K562 (cell line): Measurements from ENCODE around the gene BAD. TPM values are rescaled to one million over a fixed set of nuclear protein-coding genes. Genes with fewer than 3 reads are reported as not detected.

Experiments
- ARNT ChIP-seq, 2 experiments: fragments of 450-650 bp; IDR thresholded peaks; 2 replicates each; pipeline ENCODE4 v1.6.1; 2016; ENCODE audit warnings: mild to moderate bottlenecking in 1 of 2
- CEBPG ChIP-seq, 3 experiments: fragments of 200-800 bp in 1 of 3; sonication (Bioruptor generic) in 1 of 3; sonication (generic) in 1 of 3; formaldehyde crosslinking in 1 of 3; IDR thresholded peaks in 2 of 3; conservative IDR thresholded peaks in 1 of 3; 2 replicates each; pipeline versions ENCODE4 v1.6.1 to v1.8.0; 2016 to 2022; ENCODE audit warnings: missing compliant biosample characterization in 2 of 3, missing genetic modification characterization in 2 of 3, mild to moderate bottlenecking in 1 of 3, missing genetic modification reagents in 1 of 3
- COPS2 ChIP-seq: fragments of 450-650 bp; conservative IDR thresholded peaks from 2 replicates; pipeline ENCODE4 v1.6.1; 2016; ENCODE audit warnings: mild to moderate bottlenecking, moderate library complexity
- CSDE1 ChIP-seq, 2 experiments: fragments of 450-650 bp; IDR thresholded peaks; 2 replicates each; pipeline ENCODE4 v1.6.1; 2016; ENCODE audit warnings: mild to moderate bottlenecking in 1 of 2
- DDX20 ChIP-seq: fragments of 450-650 bp; IDR thresholded peaks from 2 replicates; pipeline ENCODE4 v1.6.1; 2016; ENCODE audit warnings: missing genetic modification characterization, low read depth, mild to moderate bottlenecking, missing compliant biosample characterization, moderate library complexity
- FOXA1 ChIP-seq: fragments of 450-650 bp; IDR thresholded peaks from 2 replicates; pipeline ENCODE4 v1.6.1; 2016; ENCODE audit warnings: mild to moderate bottlenecking, borderline replicate concordance
- GATAD2B ChIP-seq: fragments of 450-650 bp; IDR thresholded peaks from 2 replicates; pipeline ENCODE4 v1.6.1; 2017; ENCODE audit warnings: mild to moderate bottlenecking, borderline replicate concordance
- HDGF ChIP-seq: fragments of 450-650 bp; IDR thresholded peaks from 2 replicates; pipeline ENCODE4 v1.6.1; 2016
- ILF3 ChIP-seq: fragments of 450-650 bp; IDR thresholded peaks from 2 replicates; pipeline ENCODE4 v1.6.1; 2018; ENCODE audit warnings: antibody characterized with exemption, mild to moderate bottlenecking, moderate library complexity, borderline replicate concordance
- KAT7 ChIP-seq: sonication (generic); formaldehyde crosslinking; IDR thresholded peaks from 2 replicates; pipeline ENCODE4 v1.8.0; 2022; ENCODE audit warnings: missing genetic modification reagents, mild to moderate bottlenecking, borderline replicate concordance
- NR2C2 ChIP-seq, 2 experiments: fragments of 200-800 bp in 1 of 2; sonication (Bioruptor generic) in 1 of 2; sonication (generic) in 1 of 2; formaldehyde crosslinking in 1 of 2; IDR thresholded peaks; 2 replicates each; pipeline versions ENCODE4 v1.6.1 to v1.8.0; 2016 to 2022; ENCODE audit warnings: mild to moderate bottlenecking in 1 of 2, missing compliant biosample characterization in 1 of 2, missing genetic modification characterization in 1 of 2, missing genetic modification reagents in 1 of 2
- RAD51 ChIP-seq: fragments of 450-650 bp; IDR thresholded peaks from 2 replicates; pipeline ENCODE4 v1.7.1; 2016; ENCODE audit warnings: low read depth, mild to moderate bottlenecking, borderline replicate concordance
- RBM25 ChIP-seq: fragments of 200-400 bp; formaldehyde crosslinking; IDR thresholded peaks from 2 replicates; pipeline ENCODE4 v1.6.1; 2018; ENCODE audit warnings: low read length, low read depth, moderate library complexity; ENCODE audit not compliant: severe bottlenecking
- STAT5A ChIP-seq: IDR thresholded peaks from 2 replicates; pipeline ENCODE4 v1.6.1; 2012; ENCODE audit warnings: low read length, inconsistent platforms, borderline replicate concordance
- ZFPM2 ChIP-seq: fragments of 250-450 bp; sonication (Bioruptor Pico); IDR thresholded peaks from 2 replicates; pipeline ENCODE4 v1.5.1; 2022; ENCODE audit warnings: mild to moderate bottlenecking
- ZNF121 ChIP-seq: sonication (generic); formaldehyde crosslinking; conservative IDR thresholded peaks from 2 replicates; pipeline ENCODE4 v1.8.0; 2022; ENCODE audit warnings: missing genetic modification reagents
- ZNF174 ChIP-seq: fragments of 250-450 bp; sonication (Bioruptor Pico); IDR thresholded peaks from 2 replicates; pipeline ENCODE4 v1.4.0; 2020; ENCODE audit warnings: mild to moderate bottlenecking
- ZNF589 ChIP-seq: fragments of 200-800 bp; sonication (Bioruptor generic); IDR thresholded peaks from 2 replicates; pipeline ENCODE4 v1.6.1; 2016; ENCODE audit warnings: low read depth, missing genetic modification characterization, missing compliant biosample characterization
- polyA plus RNA-seq, 8 experiments: library from polyadenylated mRNA; depleted of rRNA in 4 of 8; stranded (reverse) in 5 of 8; unstranded in 3 of 8; fragments of >200 nt; fragmentation: Nextera tagmentation in 2 of 8; fragmentation: Illumina TruSeq in 1 of 8; extraction: Ambion mirVana in 2 of 8; extraction: Trizol in 1 of 8; gene quantifications; 2 replicates each; pipeline versions ENCODE4 v1.2.1 to v1.2.3, GENCODE V29; 2011 to 2014; ENCODE audit warnings: inconsistent platforms in 1 of 8, missing spikeins in 1 of 8
- total RNA-seq, 7 experiments: library from RNA; depleted of rRNA in 6 of 7; stranded (reverse); fragments of >200 nt in 6 of 7; fragmentation: Illumina TruSeq in 2 of 7; extraction: Trizol in 2 of 7; gene quantifications; 2 replicates each; pipeline versions ENCODE4 v1.2.1 to v1.2.3, GENCODE V29; 2011 to 2021; ENCODE audit warnings: low replicate concordance in 1 of 7
- TF ChIP-seq, protein P1 (sequence below): fragments of 250-450 bp; sonication (Bioruptor Pico); IDR thresholded peaks from 2 replicates; pipeline ENCODE4 v1.6.1; 2021; ENCODE audit warnings: mild to moderate bottlenecking
- TF ChIP-seq, protein P2 (sequence below): sonication (generic); formaldehyde crosslinking; IDR thresholded peaks from 2 replicates; pipeline ENCODE4 v1.8.0; 2022; ENCODE audit warnings: mild to moderate bottlenecking, missing genetic modification reagents
- TF ChIP-seq, protein P3 (sequence below): fragments of 450-650 bp; formaldehyde crosslinking; IDR thresholded peaks from 2 replicates; pipeline ENCODE4 v1.4.0; 2022; ENCODE audit warnings: missing genetic modification characterization

Gene BAD
- total and polyA plus RNA-seq, 9 of the 15 experiments (the other 6 are each of a cell fraction or from before 2014, with no cell fraction given) = 0.61 to 45.6 (median 11.8) TPM

GRCh38 chr11:64240435-64241240 is 43.8 kb downstream of the BAD start, which contains the start of gene FKBP2 (continued):
- TF ChIP-seq, protein P1, sequence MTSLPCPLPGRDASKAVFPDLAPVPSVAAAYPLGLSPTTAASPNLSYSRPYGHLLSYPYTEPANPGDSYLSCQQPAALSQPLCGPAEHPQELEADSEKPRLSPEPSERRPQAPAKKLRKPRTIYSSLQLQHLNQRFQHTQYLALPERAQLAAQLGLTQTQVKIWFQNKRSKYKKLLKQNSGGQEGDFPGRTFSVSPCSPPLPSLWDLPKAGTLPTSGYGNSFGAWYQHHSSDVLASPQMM (CRISPR knock-in tag) = no peak
- TF ChIP-seq RAD51 = no peak
- no peak for TF ChIP-seq CSDE1 (IDR thresholded peaks at IDR 0.05)
- no peak for TF ChIP-seq FOXA1
- no peak for TF ChIP-seq ZFPM2 (CRISPR knock-in tag)
- peak; percentile 50; the same call in 1 of the 2 replicates for TF ChIP-seq ZNF589 (CRISPR knock-in tag)
- no peak for TF ChIP-seq NR2C2 (CRISPR knock-in tag; IDR thresholded peaks at IDR 0.05)
- TF ChIP-seq NR2C2 (tag; IDR thresholded peaks at IDR 0.05) = peak; percentile 94
- TF ChIP-seq, protein P2, sequence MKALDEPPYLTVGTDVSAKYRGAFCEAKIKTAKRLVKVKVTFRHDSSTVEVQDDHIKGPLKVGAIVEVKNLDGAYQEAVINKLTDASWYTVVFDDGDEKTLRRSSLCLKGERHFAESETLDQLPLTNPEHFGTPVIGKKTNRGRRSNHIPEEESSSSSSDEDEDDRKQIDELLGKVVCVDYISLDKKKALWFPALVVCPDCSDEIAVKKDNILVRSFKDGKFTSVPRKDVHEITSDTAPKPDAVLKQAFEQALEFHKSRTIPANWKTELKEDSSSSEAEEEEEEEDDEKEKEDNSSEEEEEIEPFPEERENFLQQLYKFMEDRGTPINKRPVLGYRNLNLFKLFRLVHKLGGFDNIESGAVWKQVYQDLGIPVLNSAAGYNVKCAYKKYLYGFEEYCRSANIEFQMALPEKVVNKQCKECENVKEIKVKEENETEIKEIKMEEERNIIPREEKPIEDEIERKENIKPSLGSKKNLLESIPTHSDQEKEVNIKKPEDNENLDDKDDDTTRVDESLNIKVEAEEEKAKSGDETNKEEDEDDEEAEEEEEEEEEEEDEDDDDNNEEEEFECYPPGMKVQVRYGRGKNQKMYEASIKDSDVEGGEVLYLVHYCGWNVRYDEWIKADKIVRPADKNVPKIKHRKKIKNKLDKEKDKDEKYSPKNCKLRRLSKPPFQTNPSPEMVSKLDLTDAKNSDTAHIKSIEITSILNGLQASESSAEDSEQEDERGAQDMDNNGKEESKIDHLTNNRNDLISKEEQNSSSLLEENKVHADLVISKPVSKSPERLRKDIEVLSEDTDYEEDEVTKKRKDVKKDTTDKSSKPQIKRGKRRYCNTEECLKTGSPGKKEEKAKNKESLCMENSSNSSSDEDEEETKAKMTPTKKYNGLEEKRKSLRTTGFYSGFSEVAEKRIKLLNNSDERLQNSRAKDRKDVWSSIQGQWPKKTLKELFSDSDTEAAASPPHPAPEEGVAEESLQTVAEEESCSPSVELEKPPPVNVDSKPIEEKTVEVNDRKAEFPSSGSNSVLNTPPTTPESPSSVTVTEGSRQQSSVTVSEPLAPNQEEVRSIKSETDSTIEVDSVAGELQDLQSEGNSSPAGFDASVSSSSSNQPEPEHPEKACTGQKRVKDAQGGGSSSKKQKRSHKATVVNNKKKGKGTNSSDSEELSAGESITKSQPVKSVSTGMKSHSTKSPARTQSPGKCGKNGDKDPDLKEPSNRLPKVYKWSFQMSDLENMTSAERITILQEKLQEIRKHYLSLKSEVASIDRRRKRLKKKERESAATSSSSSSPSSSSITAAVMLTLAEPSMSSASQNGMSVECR = no peak; the same call in none of the 2 replicates
- TF ChIP-seq, protein P3, sequence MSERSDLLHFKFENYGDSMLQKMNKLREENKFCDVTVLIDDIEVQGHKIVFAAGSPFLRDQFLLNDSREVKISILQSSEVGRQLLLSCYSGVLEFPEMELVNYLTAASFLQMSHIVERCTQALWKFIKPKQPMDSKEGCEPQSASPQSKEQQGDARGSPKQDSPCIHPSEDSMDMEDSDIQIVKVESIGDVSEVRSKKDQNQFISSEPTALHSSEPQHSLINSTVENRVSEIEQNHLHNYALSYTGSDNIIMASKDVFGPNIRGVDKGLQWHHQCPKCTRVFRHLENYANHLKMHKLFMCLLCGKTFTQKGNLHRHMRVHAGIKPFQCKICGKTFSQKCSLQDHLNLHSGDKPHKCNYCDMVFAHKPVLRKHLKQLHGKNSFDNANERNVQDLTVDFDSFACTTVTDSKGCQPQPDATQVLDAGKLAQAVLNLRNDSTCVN = no peak
- TF ChIP-seq CEBPG (CRISPR knock-in tag; IDR thresholded peaks at IDR 0.05) = no peak
- no peak for TF ChIP-seq CEBPG (tag; conservative IDR thresholded peaks at IDR 0.05 in 1 of 2, IDR thresholded peaks at IDR 0.05 in 1 of 2)
- no peak for TF ChIP-seq ILF3
- no peak for TF ChIP-seq COPS2
- no peak; the same call in 1 of the 2 replicates for TF ChIP-seq GATAD2B
- no peak for TF ChIP-seq STAT5A
- no peak for TF ChIP-seq ARNT (IDR thresholded peaks at IDR 0.05)
- no peak for TF ChIP-seq KAT7 (CRISPR knock-in tag)
- TF ChIP-seq HDGF = no peak
- no peak for TF ChIP-seq DDX20
- no peak for TF ChIP-seq ZNF121 (CRISPR knock-in tag)
- TF ChIP-seq RBM25 = peak; percentile 79
- TF ChIP-seq ZNF174 (CRISPR knock-in tag) = no peak
